ENCODE data around the gene SLAIN1.

GRCh38 chr13:77698201-77699058 lies 943 bp downstream of the SLAIN1 start:
- TF ChIP-seq CTCF (IDR thresholded peaks at IDR 0.05), result no peak
- no peak for TF ChIP-seq POLR2AphosphoS5 (IDR thresholded peaks at IDR 0.05)
- no peak for TF ChIP-seq EP300 (IDR thresholded peaks at IDR 0.05)

Data from suprapubic skin (tissue), 4 donors.